Stomach (tissue), 9 donors: ENCODE results near the gene LONP2. TPM values are rescaled to one million over a fixed set of nuclear protein-coding genes. Genes with fewer than 3 reads are reported as not detected.

ENCODE experiments used
- DNase-seq, 2 donors: peaks; one replicate each; pipeline versions ENCODE4 v3.0.0 to v3.0.0-alpha.2; 2013 to 2019
- H3K27ac ChIP-seq, 5 donors: fragments of 200-600 bp in 4 of 5; sonication (generic) in 4 of 5; one replicate each; pipeline ENCODE4 v1.5.1; 2013 to 2019; ENCODE audit warnings: mild to moderate bottlenecking in 1 of 5, moderate library complexity in 1 of 5
- H3K27me3 ChIP-seq, 3 donors: fragments of 200-600 bp; sonication (generic); one replicate each; pipeline ENCODE4 v1.5.1; 2017 to 2019; ENCODE audit warnings: mixed run types in 1 of 3
- H3K36me3 ChIP-seq, 4 donors: fragments of 200-600 bp; sonication (generic); 1 replicate in 3 of 4; 2 replicates in 1 of 4; pipeline ENCODE4 v1.5.1; 2016 to 2019
- H3K4me1 ChIP-seq, 4 donors: fragments of 200-600 bp; sonication (generic); one replicate each; pipeline ENCODE4 v1.5.1; 2016 to 2019
- H3K4me3 ChIP-seq, 4 donors: fragments of 200-600 bp; sonication (generic) in 3 of 4; one replicate each; pipeline ENCODE4 v1.5.1; 2016 to 2019; ENCODE audit warnings: mild to moderate bottlenecking in 1 of 4
- H3K9me3 ChIP-seq, 4 donors: fragments of 200-600 bp; sonication (generic); one replicate each; pipeline ENCODE4 v1.5.1; 2016 to 2019
- CTCF ChIP-seq, 7 experiments: fragments of 450-650 bp in 4 of 7; fragments of 200-600 bp in 3 of 7; sonication (generic) in 3 of 7; IDR thresholded peaks; one replicate each; pipeline ENCODE4 v1.5.1; 2016 to 2019; ENCODE audit warnings: antibody characterized with exemption in 7 of 7, control low read depth in 2 of 7, mild to moderate bottlenecking in 1 of 7
- EP300 ChIP-seq: sonication (generic); formaldehyde crosslinking; IDR thresholded peaks from one replicate; pipeline ENCODE4 v1.6.1; 2017; ENCODE audit warnings: antibody characterized with exemption
- POLR2A ChIP-seq, 4 donors: fragments of 450-650 bp; IDR thresholded peaks; one replicate each; pipeline ENCODE4 v1.6.1; 2016; ENCODE audit warnings: antibody characterized with exemption in 4 of 4, control low read depth in 2 of 4, mild to moderate bottlenecking in 1 of 4, moderate library complexity in 1 of 4
- POLR2AphosphoS5 ChIP-seq, 3 donors: sonication (generic); formaldehyde crosslinking; IDR thresholded peaks; one replicate each; pipeline ENCODE4 v1.6.1; 2016; ENCODE audit warnings: antibody characterized with exemption in 3 of 3
- whole genome bisulfite sequencing, 5 donors: extraction: QIAGEN DNeasy Blood & Tissue Kit in 3 of 5; methylation state at CpG; one replicate each; pipeline versions ENCODE4 v1.1.5 to v1.1.7; 2013 to 2018; 5-methylcytosine and 5-hydroxymethylcytosine counted together
- intact Hi-C: fragments of 100-400 bp; cut with DNase I; formaldehyde crosslinking; loops from one replicate; pipeline ENCODE4 v1.15.1; 2023; ENCODE audit warnings: low total_unique reads
- polyA plus RNA-seq, 3 donors: library from polyadenylated mRNA; stranded (reverse); fragments of 200-250 nt; gene quantifications; one replicate each; pipeline ENCODE4 v1.2.3, GENCODE V29; 2013
- total RNA-seq, 5 donors: library from RNA; depleted of rRNA; stranded (reverse); fragments of >200 nt; gene quantifications; one replicate each; pipeline versions ENCODE4 v1.1.0 to v1.2.3, GENCODE V29; 2014 to 2016
- donor health status: healthy with polysubstance abuse.
- donor health status: Bipolar disorder and iron deficiency.
- donor health status: healthy.

LONP2 gene
- total and polyA plus RNA-seq, 8 donors = 13.0 to 140 (median 26.7) TPM

GRCh38 chr16:48291754-48292153, 47.7 kb downstream of the LONP2 start:
- no peak overlapping the region for H3K4me3 ChIP-seq
- no peak for TF ChIP-seq POLR2AphosphoS5 (IDR thresholded peaks at IDR 0.05)
- no peak for TF ChIP-seq EP300
- no peak for TF ChIP-seq CTCF (IDR thresholded peaks at IDR 0.05)
- TF ChIP-seq POLR2A (IDR thresholded peaks at IDR 0.05) = no peak
- peaks cover 24 to 67% (median 55%) of the 10 kb centered on the region in 4 donors for H3K36me3 ChIP-seq
- WGBS, 5 donors = 67 to 85% (median 76%) methylated on average over 4 of the region's 4 CpGs
- peaks cover 0 to 7% (median 4%) of the 10 kb centered on the region in 4 donors for H3K9me3 ChIP-seq
- intact Hi-C loops = no loop called here
- peak overlapping the region in 1 of 5 donors; percentile 23 for H3K27ac ChIP-seq
- H3K27me3 ChIP-seq = no peaks in the 10 kb centered on the region
- peaks cover 0 to 33% (median 18%) of the 10 kb centered on the region in 4 donors for H3K4me1 ChIP-seq
- no peak for DNase-seq

- H3K36me3 ChIP-seq = peaks cover 26 to 67% (median 55%) of the 10 kb centered on the region in 4 donors
- intact Hi-C loops = no loop called here
- H3K27me3 ChIP-seq = no peaks in the 10 kb centered on the region
- TF ChIP-seq EP300 = no peak
- WGBS, 5 donors = 19 to 49% (median 39%) methylated on average over 2 of the region's 2 CpGs
- peak overlapping the region in 2 of 5 donors; percentile 23 to 34 for H3K27ac ChIP-seq
- H3K4me3 ChIP-seq = no peak overlapping the region
- H3K9me3 ChIP-seq = peaks cover 0 to under 1% (median under 1%) of the 10 kb centered on the region in 4 donors
- H3K4me1 ChIP-seq = peaks cover 0 to 33% (median 18%) of the 10 kb centered on the region in 4 donors
- peak in 1 of 2 donors; percentile 20 for DNase-seq
These were observed 48.4 kb downstream of the LONP2 start for GRCh38 chr16:48292452-48292851.

- Histone ChIP-seq H3K9me3 (no peaks in the 10 kb centered on the region), H3K27me3 (no peaks in the 10 kb centered on the region), H3K36me3 (peaks cover 23 to 68% (median 56%) of the 10 kb centered on the region in 4 donors), H3K4me1 (peaks cover 0 to 33% (median 18%) of the 10 kb centered on the region in 4 donors), H3K4me3 (no peak overlapping the region), H3K27ac (peak overlapping the region in 3 of 5 donors; percentile 21 to 60 (median 36))
- intact Hi-C loops = no loop called here
- no peak for DNase-seq
- 75 to 90% (median 82%) methylated on average over 1 of the region's 1 CpG for WGBS, 5 donors
- TF ChIP-seq CTCF (IDR thresholded peaks at IDR 0.05) (no peak), POLR2AphosphoS5 (IDR thresholded peaks at IDR 0.05) (no peak), EP300 (no peak), POLR2A (IDR thresholded peaks at IDR 0.05) (no peak)
These were observed 50.6 kb downstream of the LONP2 start for GRCh38 chr16:48294724-48295123.

- H3K9me3 ChIP-seq = no peaks in the 10 kb centered on the region
- WGBS, 5 donors = 22 to 70% (median 48%) methylated on average over 1 of the region's 1 CpG
- intact Hi-C loops = no loop called here
- no peaks in the 10 kb centered on the region for H3K27me3 ChIP-seq
- H3K4me1 ChIP-seq = peaks cover 0 to 33% (median 18%) of the 10 kb centered on the region in 4 donors
- DNase-seq = peak in 1 of 2 donors; percentile 91
- TF ChIP-seq EP300 (no peak), CTCF (IDR thresholded peaks at IDR 0.05) (no peak), POLR2AphosphoS5 (IDR thresholded peaks at IDR 0.05) (peak in 1 of 3 donors; percentile 5)
- H3K4me3 ChIP-seq = no peak overlapping the region
- H3K27ac ChIP-seq = peak overlapping the region in 4 of 5 donors; percentile 36 to 64 (median 46)
- H3K36me3 ChIP-seq = peaks cover 20 to 70% (median 57%) of the 10 kb centered on the region in 4 donors
These were observed 51.6 kb downstream of the LONP2 start for GRCh38 chr16:48295488-48296281.
